GM19328 (cell line): ENCODE results near the gene SPRED1.

ENCODE experiments used
- ATAC-seq: cut with Tn5 transposase; IDR thresholded peaks from one replicate; pipeline ENCODE4 v1.9.1; 2021; ENCODE audit warnings: mild to moderate bottlenecking, moderate library complexity; ENCODE audit not compliant: unreplicated experiment

SPRED1 gene

GRCh38 chr15:38252481-38253350, at the start of gene SPRED1:
Gene SPRED1, plus strand, starts transcription at chr15:38252836. Its CDS starts 350 bp downstream, at chr15:38253186.
- ATAC-seq: no peak

GRCh38 chr15:38205526-38206272, 46.9 kb upstream of the SPRED1 start:
- ATAC-seq: no peak

GRCh38 chr15:38207621-38208020, 45.0 kb upstream of the SPRED1 start:
- no peak for ATAC-seq

GRCh38 chr15:38208206-38208605, 44.4 kb upstream of the SPRED1 start:
- ATAC-seq: no peak

- ATAC-seq: no peak
Measured at GRCh38 chr15:38208779-38209178, 43.9 kb upstream of the SPRED1 start.

- ATAC-seq: no peak
Measured at GRCh38 chr15:38211249-38211648, 41.4 kb upstream of the SPRED1 start.

GRCh38 chr15:38211811-38212210, 40.8 kb upstream of the SPRED1 start:
- no peak for ATAC-seq

- ATAC-seq: no peak
Measured at GRCh38 chr15:38212729-38213351, 39.8 kb upstream of the SPRED1 start.

GRCh38 chr15:38213356-38213755, 39.3 kb upstream of the SPRED1 start:
- ATAC-seq: no peak

- ATAC-seq: no peak
Measured at GRCh38 chr15:38215707-38216106, 36.9 kb upstream of the SPRED1 start.

- ATAC-seq: no peak
Measured at GRCh38 chr15:38216763-38217162, 35.9 kb upstream of the SPRED1 start.

GRCh38 chr15:38217191-38217595, 35.4 kb upstream of the SPRED1 start:
- ATAC-seq: no peak

- ATAC-seq: no peak
Measured at GRCh38 chr15:38217788-38218609, 34.6 kb upstream of the SPRED1 start.

- ATAC-seq: no peak
Measured at GRCh38 chr15:38220606-38221273, 31.9 kb upstream of the SPRED1 start.

GRCh38 chr15:38224486-38224885, 28.1 kb upstream of the SPRED1 start:
- no peak for ATAC-seq

GRCh38 chr15:38225381-38225780, 27.3 kb upstream of the SPRED1 start:
- ATAC-seq: no peak

- ATAC-seq: no peak
Measured at GRCh38 chr15:38226608-38227266, 25.9 kb upstream of the SPRED1 start.

- ATAC-seq: no peak
Measured at GRCh38 chr15:38227941-38228340, 24.7 kb upstream of the SPRED1 start.

- no peak for ATAC-seq
Measured at GRCh38 chr15:38228618-38229017, 24.0 kb upstream of the SPRED1 start.
